ENCODE measurements around the gene CAMK4.

DNA sequence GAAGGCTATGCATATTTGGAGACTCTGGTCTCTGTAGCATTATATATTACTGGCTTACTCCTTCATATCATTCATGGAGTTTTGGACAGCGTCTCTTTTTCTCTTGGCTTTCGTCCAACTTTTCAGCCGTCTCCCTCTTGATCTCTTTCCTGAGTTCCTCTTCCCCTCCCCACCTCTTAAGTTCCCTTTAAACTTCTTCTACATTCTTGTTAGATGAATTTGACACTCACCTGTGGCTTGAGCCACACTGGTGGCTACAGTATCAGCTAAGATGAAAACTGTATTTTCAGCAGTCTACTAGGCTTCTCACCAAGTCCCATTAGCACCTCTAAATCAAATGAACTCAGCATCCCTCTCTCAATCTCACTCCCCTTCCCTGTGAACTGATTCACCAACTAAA, 160.0 kb downstream of the CAMK4 start:
- TF ChIP-seq, protein P1, sequence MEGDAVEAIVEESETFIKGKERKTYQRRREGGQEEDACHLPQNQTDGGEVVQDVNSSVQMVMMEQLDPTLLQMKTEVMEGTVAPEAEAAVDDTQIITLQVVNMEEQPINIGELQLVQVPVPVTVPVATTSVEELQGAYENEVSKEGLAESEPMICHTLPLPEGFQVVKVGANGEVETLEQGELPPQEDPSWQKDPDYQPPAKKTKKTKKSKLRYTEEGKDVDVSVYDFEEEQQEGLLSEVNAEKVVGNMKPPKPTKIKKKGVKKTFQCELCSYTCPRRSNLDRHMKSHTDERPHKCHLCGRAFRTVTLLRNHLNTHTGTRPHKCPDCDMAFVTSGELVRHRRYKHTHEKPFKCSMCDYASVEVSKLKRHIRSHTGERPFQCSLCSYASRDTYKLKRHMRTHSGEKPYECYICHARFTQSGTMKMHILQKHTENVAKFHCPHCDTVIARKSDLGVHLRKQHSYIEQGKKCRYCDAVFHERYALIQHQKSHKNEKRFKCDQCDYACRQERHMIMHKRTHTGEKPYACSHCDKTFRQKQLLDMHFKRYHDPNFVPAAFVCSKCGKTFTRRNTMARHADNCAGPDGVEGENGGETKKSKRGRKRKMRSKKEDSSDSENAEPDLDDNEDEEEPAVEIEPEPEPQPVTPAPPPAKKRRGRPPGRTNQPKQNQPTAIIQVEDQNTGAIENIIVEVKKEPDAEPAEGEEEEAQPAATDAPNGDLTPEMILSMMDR (IDR thresholded peaks at IDR 0.05 in 8 of 11, conservative IDR thresholded peaks at IDR 0.05 in 3 of 11), result no peak
- TF ChIP-seq POLR2AphosphoS5 (IDR thresholded peaks at IDR 0.05) (no peak), POLR2A (IDR thresholded peaks at IDR 0.05) (no peak)
